ENCODE data around the gene SMARCAD1.

The SMARCAD1 gene

GRCh38 chr4:94253036-94253435 lies 45.4 kb downstream of the SMARCAD1 start:
- TF ChIP-seq CTCF (IDR thresholded peaks at IDR 0.05; ENCODE audit: borderline replicate concordance, control extremely low read depth, extremely low read depth, insufficient read depth, missing control alignments) = no peak
- in situ Hi-C loops (cut with MboI; ENCODE audit: low sequenced_read_pairs, unreplicated experiment) = no loop called here

DNA sequence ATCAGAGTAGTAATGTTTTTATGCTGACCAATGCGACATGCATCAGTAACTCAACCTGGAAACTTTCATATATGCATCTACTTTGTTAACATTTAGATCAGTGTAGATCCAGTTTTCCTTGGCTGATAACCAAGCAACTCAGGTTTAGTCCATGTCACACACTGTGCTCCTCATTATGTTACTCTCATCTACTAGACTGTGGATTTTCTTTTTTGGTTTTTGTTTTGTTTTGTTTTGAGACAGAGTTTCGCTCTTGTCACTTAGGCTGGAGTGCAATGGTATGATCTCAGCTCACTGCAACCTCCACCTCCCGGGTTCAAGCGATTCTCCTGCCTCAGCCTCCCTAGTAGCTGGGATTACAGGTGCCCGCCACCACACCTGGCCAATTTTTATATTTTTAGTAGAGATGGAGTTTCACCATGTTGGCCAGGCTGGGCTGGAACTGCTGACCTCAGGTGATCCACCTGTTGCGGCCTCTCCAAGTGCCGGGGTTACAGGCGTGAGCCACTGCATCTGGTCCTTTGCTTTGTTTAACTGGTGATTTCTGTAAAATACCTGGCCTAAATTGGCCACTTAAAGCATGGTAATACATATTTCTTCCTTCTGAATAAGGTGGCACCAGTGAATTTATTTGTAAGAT lies 48.6 kb downstream of the SMARCAD1 start:
- in situ Hi-C loops (cut with MboI; ENCODE audit: low sequenced_read_pairs, unreplicated experiment) = no loop called here
- DNase-seq (ENCODE audit: low spot score) = no peak
- no peak for TF ChIP-seq CTCF (IDR thresholded peaks at IDR 0.05; ENCODE audit: borderline replicate concordance, control extremely low read depth, extremely low read depth, insufficient read depth, missing control alignments)

More at GRCh38 chr4:94253036-94253435, 45.4 kb downstream of the SMARCAD1 start:
- no peak for DNase-seq (ENCODE audit: low spot score)

DNA sequence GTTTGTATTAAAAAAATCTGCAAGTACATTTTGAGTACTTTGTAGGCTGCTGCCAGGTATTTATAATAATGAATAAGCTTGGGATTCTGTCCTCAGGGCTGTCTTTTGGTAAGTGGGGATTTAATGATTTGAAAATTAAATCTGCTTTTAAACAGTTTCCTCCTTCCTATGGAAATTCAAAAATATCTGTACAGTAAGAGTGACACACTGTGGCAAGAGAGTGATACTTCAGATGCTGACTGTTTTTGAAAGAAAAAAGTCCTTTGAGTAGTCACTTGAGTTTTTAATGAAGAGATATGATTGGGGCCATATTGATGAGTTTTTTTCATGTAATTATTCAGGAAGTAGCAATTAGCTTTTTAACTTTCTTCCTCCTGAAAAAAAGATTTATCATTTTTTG lies 49.2 kb downstream of the SMARCAD1 start:
- in situ Hi-C loops (cut with MboI; ENCODE audit: low sequenced_read_pairs, unreplicated experiment) = no loop called here
- DNase-seq (ENCODE audit: low spot score) = no peak
- peak; percentile 26 for TF ChIP-seq CTCF (IDR thresholded peaks at IDR 0.05; ENCODE audit: borderline replicate concordance, control extremely low read depth, extremely low read depth, insufficient read depth, missing control alignments)

DNA sequence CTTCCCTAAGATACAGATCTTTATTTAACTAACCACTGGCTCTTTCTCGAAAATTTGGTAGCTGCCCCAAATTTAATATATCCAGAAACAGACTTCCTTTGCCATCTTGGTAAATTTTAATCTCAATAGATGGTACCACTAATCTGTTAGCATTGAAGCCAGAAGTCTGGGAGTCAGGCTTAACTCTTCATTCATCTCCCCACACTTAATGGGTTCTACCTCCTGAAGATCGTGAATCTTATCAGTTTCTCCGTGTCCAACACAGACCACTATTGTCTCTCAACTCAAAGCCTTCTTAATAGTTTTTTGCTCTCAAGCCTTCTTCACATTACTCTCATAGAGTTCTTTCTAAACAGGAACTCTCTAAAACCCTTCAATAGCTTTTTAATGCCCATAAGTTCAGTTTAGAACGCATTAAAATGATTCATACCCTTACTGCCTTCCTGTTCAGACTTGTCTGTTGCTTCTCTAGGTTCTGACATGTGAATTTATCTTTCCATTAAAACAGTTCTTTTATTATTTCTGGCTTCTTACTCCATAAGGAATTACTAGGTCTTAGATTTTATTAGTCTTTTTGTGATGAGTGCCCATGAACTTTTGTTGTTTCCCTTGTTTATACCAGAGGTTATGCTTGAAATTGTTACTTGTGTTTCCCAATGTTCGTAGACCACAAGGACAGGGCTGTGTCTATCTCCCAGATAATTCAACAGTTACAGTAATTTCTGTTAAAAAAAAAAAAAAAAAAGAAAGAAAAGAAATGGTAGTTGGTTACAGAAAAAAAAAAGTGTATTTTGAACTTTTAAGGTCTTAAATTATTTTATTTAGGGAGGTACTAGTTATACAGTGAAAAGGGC lies 54.7 kb downstream of the SMARCAD1 start:
- no peak for TF ChIP-seq CTCF (IDR thresholded peaks at IDR 0.05; ENCODE audit: borderline replicate concordance, control extremely low read depth, extremely low read depth, insufficient read depth, missing control alignments)
- DNase-seq (ENCODE audit: low spot score) = no peak
- in situ Hi-C loops (cut with MboI; ENCODE audit: low sequenced_read_pairs, unreplicated experiment) = no loop called here

- in situ Hi-C loops (cut with MboI; ENCODE audit: low sequenced_read_pairs, unreplicated experiment) = no loop called here
- no peak for TF ChIP-seq CTCF (IDR thresholded peaks at IDR 0.05; ENCODE audit: borderline replicate concordance, control extremely low read depth, extremely low read depth, insufficient read depth, missing control alignments)
- no peak for DNase-seq (ENCODE audit: low spot score)
These were observed 59.4 kb downstream of the SMARCAD1 start for GRCh38 chr4:94267037-94267436.

- no peak for DNase-seq (ENCODE audit: low spot score)
- in situ Hi-C loops (cut with MboI; ENCODE audit: low sequenced_read_pairs, unreplicated experiment) = no loop called here
- TF ChIP-seq CTCF (IDR thresholded peaks at IDR 0.05; ENCODE audit: borderline replicate concordance, control extremely low read depth, extremely low read depth, insufficient read depth, missing control alignments) = no peak
These were observed 63.6 kb downstream of the SMARCAD1 start for GRCh38 chr4:94271248-94271647.
